GM21737 (cell line): Measurements from ENCODE around the gene HOXB7.

Experiments
- ATAC-seq: cut with Tn5 transposase; IDR thresholded peaks from one replicate; pipeline ENCODE4 v1.9.1; 2021; ENCODE audit warnings: mild to moderate bottlenecking, moderate library complexity; ENCODE audit not compliant: unreplicated experiment

The HOXB7 gene

GRCh38 chr17:48636177-48637018 lies 25.6 kb upstream of the HOXB7 start:
- no peak for ATAC-seq

GRCh38 chr17:48634493-48635208 lies 23.8 kb upstream of the HOXB7 start:
- ATAC-seq, result no peak

GRCh38 chr17:48633266-48633677 lies 22.5 kb upstream of the HOXB7 start:
- no peak for ATAC-seq

GRCh38 chr17:48632579-48633265 lies 21.9 kb upstream of the HOXB7 start:
- ATAC-seq, result no peak

GRCh38 chr17:48631693-48632578 lies 21.1 kb upstream of the HOXB7 start:
- no peak for ATAC-seq

- ATAC-seq, result no peak
These were observed 20.3 kb upstream of the HOXB7 start for GRCh38 chr17:48630925-48631692.

GRCh38 chr17:48630009-48630924 lies 19.4 kb upstream of the HOXB7 start:
- ATAC-seq, result no peak

- no peak for ATAC-seq
These were observed 18.6 kb upstream of the HOXB7 start for GRCh38 chr17:48629411-48629759.

- ATAC-seq, result no peak
These were observed 18.0 kb upstream of the HOXB7 start for GRCh38 chr17:48628649-48629410.

- ATAC-seq, result no peak
These were observed 17.1 kb upstream of the HOXB7 start for GRCh38 chr17:48627623-48628521.

- no peak for ATAC-seq
These were observed 16.3 kb upstream of the HOXB7 start for GRCh38 chr17:48627118-48627597.

- ATAC-seq, result no peak
These were observed 15.7 kb upstream of the HOXB7 start, which contains the start of gene HOXB9 for GRCh38 chr17:48626245-48627117. Gene HOXB9 (minus strand): TSS chr17:48626358. CDS start chr17:48626269, 89 bp downstream.

- no peak for ATAC-seq
These were observed 14.9 kb upstream of the HOXB7 start for GRCh38 chr17:48625495-48626244.

- ATAC-seq, result no peak
These were observed 14.0 kb upstream of the HOXB7 start for GRCh38 chr17:48624544-48625494.
